GM19238 (cell line): ENCODE measurements around the gene BNC1.
"Not testable (repeated sequence)": the region's sequence is repeated elsewhere in the genome, so short reads cannot be mapped to it uniquely, and the experiment has no call there.

Experiments used
- DNase-seq: peaks from one replicate; pipeline ENCODE4 v3.0.0; 2011; ENCODE audit warnings: low spot score; ENCODE audit not compliant: insufficient read length

Gene BNC1

DNA sequence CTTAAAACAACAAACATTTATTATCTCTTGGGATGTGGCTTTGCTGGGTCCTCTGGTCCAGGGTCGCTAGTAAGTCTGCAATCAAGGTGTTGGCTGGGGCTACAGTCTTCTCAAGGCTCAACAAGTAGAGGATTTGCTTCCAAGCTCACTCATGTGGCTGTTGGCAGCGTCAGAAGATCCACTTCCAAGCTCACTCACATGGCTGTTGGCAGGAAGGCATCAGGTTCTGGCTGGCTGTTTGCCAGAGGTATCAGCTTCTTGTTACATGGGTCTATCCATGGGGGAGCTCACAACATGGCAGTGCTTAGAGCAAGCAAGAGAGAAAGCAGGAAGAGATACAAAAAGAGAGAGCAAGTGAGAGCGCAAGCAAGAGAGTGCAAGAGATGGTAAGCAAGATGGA, 15.0 kb upstream of the BNC1 start:
- DNase-seq: no peak

GRCh38 chr15:83295417-83295816, 11.0 kb upstream of the BNC1 start:
- DNase-seq: no peak

DNA sequence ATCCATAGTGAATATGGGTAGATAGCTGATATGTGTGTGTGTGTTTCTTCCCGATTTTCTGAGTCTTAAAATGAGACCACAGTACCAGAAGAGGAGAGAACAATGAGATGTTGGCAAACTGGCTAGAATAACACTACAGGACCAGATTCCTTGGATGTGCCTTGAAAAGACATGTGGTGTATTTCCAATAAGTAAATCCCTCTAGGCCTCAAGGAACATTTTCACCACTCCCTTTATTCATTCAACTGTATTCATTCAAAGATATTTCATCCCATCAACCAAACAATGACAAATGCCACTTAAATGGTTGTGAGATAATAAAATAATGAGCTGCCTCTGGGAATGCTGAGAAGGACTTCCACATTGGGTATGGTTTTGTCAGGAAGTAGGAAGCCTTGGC, 8.7 kb upstream of the BNC1 start:
- no peak for DNase-seq

DNA sequence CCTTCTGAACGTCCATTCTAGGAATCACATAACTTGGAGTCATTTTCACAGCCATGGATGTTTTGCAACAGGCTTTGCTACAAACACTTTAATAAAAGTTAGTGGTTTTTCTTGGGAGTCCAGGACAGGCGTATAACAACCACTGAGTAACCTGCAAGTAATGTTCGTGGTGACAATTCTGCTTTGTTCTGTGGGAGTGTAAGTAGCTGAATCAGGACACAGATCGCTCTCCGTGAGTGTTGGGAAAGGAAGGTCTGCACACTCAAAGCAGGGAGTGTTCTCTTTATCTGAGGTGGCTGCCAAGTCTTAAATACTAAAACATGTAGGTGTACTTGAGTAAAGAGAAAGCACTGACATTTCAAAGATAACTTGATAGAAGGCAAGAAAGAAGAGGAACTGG, 7.9 kb upstream of the BNC1 start:
- no peak for DNase-seq

DNA sequence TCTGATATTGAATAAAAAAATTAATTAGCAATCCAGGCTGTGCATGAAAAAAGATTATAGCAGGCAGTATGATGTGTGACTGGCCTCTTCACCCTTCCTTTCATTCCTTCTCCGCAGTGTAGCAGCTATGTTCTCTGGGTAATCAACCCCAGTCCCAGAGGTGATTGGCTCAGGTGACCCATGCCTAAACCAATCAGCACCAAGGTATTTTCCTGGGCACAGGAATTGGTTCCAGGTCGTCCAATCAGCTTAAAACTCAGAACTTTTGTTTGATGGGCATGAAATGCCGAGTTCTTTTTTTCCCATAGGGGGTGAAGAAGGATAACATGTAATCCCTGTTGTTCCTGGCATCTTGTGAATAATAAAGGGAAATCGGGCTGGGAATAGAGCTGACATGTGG, 5.8 kb upstream of the BNC1 start:
- DNase-seq: no peak

- no peak for DNase-seq
These were observed 4.7 kb upstream of the BNC1 start for GRCh38 chr15:83289160-83289559.

- DNase-seq: no peak
These were observed 3.9 kb upstream of the BNC1 start for GRCh38 chr15:83288381-83288801.

DNA sequence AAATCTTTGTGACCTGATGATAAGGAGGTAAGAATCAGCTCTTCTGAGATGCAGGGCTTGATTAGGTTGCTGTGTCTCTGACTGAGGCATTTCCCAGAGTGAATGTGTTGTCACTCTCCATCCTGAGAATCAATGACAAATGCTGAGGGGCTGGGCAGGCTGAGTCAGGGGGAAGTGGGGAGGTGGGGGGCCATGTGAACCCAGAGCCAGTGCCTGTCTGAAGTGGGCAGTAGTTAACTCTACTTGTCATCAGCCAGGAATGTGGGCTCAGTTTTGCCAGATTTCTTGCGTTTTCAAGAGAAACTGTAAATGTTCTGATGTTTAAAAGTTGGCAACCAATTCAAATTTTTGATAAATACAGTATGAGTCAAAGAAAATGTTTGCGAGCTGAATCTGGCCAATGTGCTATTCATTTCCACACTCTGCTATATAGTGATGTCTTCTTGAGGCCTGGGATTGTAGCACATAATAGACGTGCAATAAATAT, 3.1 kb upstream of the BNC1 start:
- no peak for DNase-seq

DNA sequence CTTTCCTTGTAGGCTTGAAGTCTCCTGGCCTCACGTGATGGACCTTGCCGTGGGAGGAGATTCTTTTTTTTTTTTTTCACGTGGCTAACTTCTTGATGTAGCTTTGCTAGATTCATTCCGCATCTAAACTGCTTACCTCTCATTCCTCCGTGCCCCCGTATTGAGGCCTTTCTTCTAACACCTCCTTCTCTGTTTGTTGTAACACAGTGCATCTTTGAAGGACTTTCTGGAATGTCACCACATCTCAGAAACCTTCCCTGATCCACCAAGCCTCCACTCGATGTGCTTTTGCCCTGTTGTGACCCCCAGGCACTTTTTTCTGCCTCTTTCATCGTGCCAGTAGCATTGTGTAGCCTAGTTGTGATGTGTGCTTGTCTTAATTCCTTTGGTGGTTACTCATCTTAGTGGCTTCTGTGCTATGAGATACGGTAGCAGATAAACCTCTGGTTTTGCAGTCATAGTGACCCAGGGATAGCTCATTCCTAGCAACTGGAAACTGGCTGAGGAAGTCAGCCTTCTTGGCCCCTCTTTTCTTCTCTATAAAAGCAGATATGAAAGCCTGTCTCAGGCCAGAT, 1.6 kb upstream of the BNC1 start:
- no peak for DNase-seq

DNA sequence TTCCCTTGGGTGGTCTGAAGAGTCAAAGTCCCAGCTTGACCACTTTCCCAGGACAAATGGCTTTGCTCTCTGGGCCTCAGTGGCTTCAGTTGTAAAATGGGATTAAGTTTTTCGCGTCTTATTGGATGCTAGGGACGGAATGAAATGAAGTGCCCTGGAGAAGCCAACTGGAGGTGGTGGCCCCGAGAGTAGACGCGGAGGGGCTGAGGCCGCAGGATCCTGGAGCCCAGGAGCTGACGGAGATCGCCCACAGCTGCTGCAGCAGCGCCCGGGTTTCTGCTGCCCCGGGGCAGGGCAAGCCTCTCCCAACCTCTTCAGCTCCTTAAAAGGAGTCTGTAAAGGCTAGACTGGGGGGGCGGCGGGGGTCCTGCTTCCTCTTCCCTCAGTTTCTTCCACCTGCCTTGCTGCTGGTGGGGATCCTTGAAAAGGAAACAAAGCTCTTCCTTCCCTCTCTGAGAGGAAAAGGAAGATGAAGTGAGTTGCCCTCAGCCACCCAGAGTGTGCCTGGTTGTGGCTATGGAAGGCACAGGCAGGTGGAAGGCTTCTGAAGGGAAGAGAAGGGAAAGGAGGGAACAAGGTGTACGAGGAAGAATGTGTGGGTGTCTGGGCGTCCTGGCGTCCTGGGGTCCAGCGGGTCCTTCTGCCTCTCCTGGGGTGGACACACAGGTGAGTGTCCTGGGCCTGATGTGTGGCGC, 967 bp upstream of the BNC1 start:
- DNase-seq: no peak

- no peak for DNase-seq
These were observed 478 bp downstream of the BNC1 start for GRCh38 chr15:83283813-83284558.

GRCh38 chr15:83283138-83283812, 1.2 kb downstream of the BNC1 start:
- DNase-seq: no peak

DNA sequence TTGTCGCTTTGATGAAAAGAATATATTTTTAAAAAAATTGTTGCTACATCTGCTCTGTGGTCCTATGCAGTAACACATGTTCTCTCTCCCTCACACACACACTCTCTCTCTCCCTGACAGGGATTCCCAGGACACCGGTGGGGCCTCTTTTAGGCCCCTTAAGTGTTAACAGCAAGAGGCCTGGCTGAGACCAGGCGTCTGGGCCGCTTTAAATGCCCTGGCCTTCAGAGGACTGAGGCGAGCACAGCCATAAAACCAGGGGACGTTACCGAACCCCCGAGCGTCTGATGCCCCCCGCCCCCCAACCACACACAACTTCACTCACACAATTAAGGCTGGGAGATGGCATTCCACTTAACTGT, 1.7 kb downstream of the BNC1 start:
- DNase-seq: no peak

DNA sequence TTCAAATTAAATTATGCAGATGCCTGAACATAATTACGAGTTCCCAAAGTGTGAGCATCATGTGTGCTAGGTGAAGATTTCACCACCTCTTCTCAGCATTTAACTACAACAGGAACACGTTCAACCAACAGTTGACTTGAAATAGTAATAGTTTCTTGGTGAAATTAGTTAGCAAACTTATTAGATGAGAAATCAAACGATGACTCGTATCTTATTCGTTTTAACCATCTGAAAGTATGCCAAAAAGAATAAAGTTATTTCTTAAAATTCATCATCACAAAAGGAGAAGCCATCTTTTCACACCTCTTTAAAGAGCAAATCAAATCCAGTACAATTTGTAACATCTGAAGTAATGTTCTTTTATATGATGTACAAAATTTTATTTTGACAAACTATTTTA, 2.3 kb downstream of the BNC1 start:
- DNase-seq: no peak

- no peak for DNase-seq
These were observed 6.3 kb downstream of the BNC1 start for GRCh38 chr15:83278191-83278590.

DNA sequence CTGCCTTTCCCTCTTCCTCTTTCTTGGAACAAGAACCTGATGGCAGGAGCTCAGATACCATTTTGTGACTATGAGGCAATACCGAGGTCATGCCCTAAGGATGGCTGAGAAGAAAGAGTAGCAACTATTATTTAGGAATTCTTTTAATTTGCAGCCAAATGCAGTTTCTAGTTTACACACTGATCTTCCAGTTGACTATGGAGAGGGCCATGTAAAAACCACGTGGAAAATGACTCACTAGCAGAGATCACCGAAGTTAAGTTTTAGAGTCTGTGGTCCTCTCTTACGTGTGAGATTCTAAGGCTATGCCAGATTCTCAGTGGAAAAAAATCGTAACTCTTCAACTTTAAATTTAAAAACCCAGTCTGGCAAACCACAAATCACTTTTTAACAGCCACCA, 7.8 kb downstream of the BNC1 start:
- DNase-seq: no peak

DNA sequence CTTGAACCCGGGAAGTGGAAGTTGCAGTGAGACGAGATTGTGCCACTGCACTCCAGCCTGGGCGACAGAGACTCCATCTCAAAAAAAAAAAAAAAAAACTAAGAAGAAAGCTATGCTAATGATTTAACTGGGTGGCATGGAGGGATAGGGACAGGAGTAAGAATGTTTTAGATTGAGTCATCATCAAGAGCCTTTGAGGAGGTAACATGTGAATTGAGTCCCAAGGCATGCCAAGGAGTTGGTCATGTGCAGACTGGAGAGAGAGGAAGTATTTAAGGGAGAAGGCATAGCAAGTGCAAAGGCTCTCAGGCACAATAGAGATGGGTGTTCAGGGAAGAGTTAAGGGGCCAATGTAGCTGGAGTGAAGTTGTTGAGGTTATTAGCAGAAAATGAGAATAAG, 9.1 kb downstream of the BNC1 start:
- DNase-seq: no peak

DNA sequence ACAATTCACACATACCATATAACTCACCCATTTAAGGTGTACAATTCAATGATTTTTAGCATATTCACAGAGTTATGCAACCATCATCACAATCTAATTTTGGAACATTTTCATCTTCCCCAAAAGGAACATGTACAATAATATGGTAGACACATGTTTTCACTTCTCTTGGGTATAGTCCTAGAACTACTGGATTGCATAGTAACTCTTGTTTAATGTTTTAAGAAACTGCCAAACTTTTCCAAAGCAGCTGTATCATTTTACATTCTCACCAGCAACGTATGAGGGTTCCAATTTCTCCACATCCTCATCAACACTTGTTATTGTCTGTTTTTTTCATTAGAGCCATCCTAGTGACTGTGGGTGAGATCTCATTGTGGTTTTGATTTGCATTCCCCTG, 14.3 kb downstream of the BNC1 start:
- no peak for DNase-seq

- no peak for DNase-seq
These were observed 16.3 kb downstream of the BNC1 start for GRCh38 chr15:83268147-83268546.

DNA sequence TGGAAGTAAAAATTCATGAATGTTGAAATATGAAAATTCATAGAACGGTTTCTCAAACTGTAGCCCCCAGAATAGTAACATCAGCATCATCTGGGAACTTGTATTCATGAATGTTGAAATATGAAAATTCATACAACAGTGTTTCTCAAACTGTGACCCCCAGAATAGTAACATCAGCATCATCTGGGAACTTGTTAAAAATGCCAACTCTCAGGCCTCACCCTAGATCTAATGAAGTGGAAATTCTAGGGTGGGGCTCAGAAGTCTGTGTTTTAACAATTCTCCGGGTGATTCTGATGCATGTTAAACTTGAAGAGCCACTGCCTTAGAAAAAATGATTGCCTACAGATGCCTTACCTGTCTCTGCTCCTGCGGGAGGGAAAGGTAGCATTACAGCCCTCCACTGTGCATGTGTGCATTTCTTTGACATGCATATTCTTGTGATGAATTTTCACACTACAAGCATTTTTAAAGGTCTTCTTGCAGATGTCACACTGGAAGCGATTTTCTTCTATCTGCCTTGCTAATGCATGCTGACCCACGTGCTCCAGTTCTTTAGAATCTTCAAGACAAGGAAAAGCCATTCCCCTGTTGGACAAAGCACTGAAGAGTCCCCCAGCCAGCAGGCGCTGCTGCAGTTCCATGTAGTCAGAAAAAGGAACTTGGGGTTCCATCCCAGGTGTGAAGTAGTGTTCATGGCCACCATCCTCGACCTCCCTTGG, 21.7 kb downstream of the BNC1 start:
- no peak for DNase-seq

DNA sequence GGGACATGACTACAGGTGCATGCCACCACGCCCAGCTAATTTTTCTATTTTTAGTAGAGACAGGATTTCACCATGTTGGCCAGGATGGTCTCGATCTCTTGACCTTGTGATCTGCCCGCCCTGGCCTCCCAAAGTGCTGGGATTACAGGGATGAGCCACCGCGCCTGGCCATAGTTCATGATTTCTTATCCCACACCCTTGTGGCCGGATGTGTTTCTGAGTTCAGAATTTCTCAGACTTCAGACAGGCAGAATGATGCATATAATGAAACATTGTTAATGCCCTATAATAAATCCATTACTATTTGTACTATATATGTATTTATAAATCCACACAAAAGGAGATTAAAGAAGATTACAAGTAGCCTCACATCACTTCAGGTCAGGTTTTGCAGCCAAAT, 22.3 kb downstream of the BNC1 start:
- DNase-seq: not testable (repeated sequence)

DNA sequence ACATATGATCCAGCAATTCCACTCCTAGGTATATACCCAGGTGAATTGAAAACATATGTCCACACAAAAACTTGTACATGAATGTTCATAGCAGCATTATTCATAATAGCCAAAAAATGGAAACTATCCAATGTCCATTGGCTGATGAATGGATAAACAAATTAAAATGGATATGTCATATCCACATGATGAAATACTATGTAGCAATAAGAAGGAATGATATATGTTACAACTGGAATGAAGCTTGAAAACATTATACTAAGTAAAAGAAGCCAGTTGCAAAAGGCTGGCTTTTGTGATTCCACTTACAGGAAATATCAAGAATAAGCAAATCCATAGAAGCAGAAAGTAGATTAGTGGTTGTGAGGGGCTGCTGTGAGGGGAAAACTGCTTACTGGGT, 33.7 kb downstream of the BNC1 start:
- DNase-seq: no peak
